OCI-M1 (cell line): ENCODE data around the gene HTR3D.
"Not testable (repeated sequence)": the region's sequence is repeated elsewhere in the genome, so short reads cannot be mapped to it uniquely, and the experiment has no call there.

ENCODE experiments used
- DNase-seq: peaks from one replicate; lab custom pipeline; 2025; lab: John Stamatoyannopoulos, UW

HTR3D gene

DNA sequence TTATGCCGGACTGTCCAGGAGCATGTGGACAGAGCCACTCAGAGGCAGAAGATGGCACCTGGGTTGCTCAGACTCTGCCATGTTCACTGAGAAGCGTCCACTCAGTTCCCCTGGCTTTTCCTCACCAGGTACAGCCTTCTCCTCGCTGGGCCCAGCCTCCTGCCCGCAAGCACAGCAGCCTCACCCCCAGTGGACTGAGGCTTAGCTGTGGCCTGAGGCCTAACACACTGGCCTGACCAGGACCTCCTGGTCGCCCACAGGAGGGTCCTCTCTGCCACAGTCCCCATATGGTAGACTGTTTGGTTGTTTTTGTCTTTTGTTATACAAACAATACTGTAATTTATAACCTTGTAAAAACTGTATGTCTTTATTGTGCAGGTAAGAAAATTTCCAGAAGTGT lies 36.8 kb downstream of the HTR3D start:
- no peak for DNase-seq

DNA sequence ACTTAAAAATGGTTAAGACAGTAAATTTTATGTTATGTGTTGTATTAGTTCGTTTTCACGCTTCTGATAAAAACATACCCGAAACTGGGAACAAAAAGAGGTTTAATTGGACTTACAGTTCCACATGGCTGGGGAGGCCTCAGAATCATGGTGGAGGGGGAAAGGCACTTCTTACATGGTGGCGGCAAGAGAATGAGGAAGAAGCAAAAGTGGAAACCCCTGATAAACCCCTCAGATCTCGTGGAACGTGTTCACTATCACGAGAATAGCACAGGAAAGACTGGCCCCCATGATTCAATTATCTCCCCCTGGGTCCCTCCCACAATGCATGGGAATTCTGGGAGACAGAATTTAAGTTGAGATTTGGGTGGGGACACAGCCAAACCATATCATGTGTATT lies 39.6 kb downstream of the HTR3D start:
- DNase-seq, result not testable (repeated sequence)

DNA sequence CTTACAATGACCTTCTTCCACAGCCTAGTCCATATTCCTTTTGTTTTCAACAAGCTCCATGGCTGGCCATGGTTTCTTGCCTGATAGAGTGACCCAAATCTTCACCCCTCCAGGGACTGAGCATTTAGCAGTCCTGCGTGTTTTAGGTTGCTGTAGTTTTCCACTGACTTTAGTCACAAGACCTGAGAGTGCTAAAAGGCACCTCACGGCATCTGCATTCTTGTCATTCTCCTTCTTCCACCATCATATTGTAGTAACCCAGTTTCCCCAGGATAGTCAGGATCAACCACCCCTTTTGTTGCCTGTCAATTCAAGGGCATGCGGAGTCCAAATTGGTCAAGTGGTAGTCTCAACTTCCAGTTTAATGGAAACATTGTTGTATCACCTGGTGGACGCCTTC lies 42.1 kb downstream of the HTR3D start:
- no peak for DNase-seq

DNA sequence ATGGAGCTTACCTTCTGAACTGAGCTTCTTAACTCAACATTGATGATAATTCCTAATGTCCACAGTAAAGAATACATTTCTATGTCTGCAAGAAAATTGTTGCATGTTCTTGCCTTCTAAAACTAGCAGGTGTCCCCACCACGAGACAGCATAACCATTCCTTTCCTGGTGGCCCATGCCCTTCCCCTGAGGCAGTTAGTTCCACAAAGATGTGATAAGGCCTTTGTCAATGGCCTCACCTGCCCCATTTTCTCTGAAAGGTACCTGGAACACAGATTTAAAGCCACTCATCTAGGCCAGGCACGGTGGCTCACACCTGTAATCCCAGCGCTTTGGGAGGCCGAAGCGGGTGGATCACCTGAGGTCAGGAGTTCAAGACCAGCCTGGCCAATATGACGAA lies 44.4 kb downstream of the HTR3D start:
- DNase-seq, result no peak

DNA sequence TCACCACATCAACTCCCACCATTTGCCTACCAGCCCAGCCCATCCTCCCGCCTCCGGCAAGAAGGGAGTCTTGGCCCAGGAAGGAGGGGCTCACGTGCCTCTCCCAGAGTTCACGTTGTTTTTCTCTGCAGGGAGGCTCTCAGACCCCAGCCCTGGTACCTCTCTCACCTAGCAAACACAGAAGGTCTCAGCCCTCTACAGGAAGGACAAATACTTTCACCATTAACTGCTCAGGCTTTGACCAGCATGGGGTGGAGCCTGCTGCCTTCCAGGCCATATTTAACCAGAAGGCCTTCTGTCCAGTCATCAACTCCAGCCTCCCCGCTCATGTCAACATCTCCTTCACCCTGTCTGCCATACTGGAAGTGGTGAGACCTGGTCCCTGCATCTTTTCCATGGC lies 46.3 kb downstream of the HTR3D start:
- no peak for DNase-seq

DNA sequence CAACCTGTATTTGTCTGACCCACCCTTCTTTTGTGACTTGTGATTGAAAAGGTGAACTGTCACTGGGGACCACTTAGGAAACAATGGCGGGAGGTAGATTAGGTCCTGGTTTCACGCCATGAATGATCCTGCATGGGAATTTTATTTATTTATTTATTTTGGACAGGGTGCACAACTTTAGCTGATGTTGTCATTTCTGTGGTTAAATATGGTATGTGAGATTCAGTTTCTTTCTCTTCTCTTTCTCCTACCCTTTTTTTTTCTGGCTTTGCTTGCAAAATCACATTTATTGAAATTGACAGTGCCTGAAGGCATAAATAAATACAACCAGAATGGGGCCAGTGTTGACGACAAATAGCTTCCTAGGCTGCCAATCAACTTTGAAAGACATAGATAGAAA lies 47.3 kb downstream of the HTR3D start:
- no peak for DNase-seq

DNA sequence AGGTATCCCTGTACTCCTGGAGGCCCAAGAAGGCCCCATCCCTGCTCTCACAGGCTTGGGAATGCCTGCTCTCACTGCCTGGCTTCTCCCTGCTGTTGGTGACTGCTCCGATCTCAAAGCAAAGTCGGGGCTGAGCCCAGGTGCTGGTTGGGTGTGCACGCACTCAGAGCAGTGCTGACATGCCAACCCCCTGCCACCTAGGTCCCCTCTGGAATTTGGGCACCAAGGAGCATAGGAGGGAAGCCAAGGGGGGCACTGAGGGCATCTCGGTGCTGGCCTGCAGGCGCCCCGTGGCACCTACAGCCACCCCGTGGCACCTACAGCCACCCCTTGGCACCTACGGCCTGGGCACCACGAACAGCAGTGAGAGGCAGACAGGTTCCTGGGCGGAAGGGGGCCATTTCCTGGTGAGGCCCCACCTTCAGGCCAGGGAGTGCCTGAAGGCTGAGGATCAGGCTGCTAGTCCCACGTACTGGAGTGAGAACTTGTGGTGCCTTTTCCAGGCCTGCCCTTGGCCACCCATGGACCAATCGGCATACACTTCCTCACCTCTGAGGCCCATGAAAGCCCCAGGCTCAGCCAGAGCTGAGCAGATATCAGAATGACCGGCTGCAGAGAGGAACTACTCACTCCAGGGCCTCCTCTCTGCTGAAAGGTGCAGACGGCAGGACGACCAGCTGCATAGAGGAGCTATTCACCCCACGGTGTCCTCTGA lies 49.7 kb downstream of the HTR3D start:
- DNase-seq, result no peak

DNA sequence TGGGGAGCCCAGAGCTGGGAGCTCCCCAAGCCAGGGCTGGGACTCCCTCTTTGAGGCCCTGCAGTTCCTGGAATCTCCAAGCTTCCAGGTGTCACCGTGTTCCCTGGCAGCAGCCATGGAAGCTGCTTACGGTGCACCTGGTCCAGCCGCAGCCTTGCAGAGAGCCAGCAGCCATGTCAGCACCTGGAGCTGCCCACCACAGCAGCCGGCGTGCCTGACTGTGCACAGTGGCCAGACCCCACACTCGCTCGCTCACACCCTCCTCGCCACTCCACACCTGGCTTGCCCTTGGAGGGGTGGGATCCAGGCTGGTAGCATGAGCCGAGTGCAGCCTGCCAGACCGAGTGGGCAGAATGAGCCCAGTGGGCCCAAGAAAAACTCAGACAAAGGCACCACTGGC lies 50.5 kb downstream of the HTR3D start:
- DNase-seq, result no peak

DNA sequence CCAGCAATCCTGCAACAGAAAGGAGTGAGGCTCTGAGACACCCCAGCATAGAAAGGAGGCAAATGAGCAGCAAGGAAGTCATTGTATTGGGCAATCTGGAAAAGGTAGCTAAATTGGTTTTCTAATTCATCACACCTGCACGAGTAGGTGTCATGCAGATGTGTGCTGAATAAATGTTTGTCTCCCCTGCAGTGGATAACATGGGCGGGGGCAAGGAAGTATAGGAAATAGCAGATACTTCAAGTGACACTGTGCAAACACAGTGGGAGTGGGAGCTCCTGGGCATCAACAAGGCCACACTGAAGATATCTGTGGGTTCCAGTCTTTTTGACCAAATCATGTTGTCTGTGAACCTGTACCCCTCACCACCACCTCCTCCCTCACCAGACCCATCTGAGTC lies 50.9 kb downstream of the HTR3D start:
- DNase-seq, result no peak

DNA sequence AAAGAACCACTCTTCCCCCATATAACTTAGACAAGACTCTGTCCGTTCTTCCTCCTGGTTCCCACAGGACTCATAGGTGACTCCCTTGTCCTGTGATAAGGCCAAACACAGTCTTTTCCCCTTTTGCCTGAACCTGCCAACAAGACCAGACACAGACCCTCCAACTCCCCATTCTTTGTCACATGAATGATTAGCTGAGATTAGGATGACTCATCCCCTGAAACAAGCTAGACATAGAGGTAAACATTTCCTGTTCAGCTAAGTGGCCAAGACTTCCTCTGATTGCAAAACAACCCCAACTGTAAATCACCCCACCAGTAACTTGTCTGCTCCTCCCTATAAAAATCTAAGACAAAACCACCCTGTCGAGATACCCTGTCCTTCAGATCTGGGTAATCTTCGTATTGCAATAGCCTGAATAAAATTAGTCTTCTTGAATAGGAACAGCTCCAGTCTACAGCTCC lies 53.9 kb downstream of the HTR3D start:
- DNase-seq, result peak; percentile 24
